PC-9 (cell line): Measurements from ENCODE around the gene GNA12. TPM values are rescaled to one million over a fixed set of nuclear protein-coding genes. Genes with fewer than 3 reads are reported as not detected.
"Not testable (repeated sequence)": the region's sequence is repeated elsewhere in the genome, so short reads cannot be mapped to it uniquely, and the experiment has no call there.

ENCODE experiments used
- BruUV-seq: library from RNA; stranded (reverse); fragments of 400-500 nt; replicated peaks from 2 replicates; lab custom pipeline; 2021; lab: Mats Ljungman, UMichigan
- CTCF ChIA-PET: fragments of 300-600 bp; sonication (Branson Sonifier 250); formaldehyde crosslinking; loops from one replicate; lab custom pipeline; 2022; ENCODE audit warnings: antibody characterized with exemption; lab: Charles Lee
- POLR2A ChIA-PET: fragments of 300-600 bp; sonication (Branson Sonifier 250); formaldehyde crosslinking; loops from one replicate; lab custom pipeline; 2022; ENCODE audit warnings: antibody characterized with exemption; ENCODE audit not compliant: unreplicated experiment; lab: Charles Lee
- DNase-seq, 2 experiments: peaks; one replicate each; pipeline versions ENCODE4 v3.0.0 to v3.0.0-alpha.2; 2015 to 2022; ENCODE audit warnings: mixed read lengths in 1 of 2
- H2AFZ ChIP-seq: fragments of 200-600 bp; sonication (generic); 2 replicates; pipeline ENCODE4 v1.8.1; 2017; ENCODE audit warnings: antibody characterized with exemption
- H3F3A ChIP-seq: fragments of 200-600 bp; sonication (generic); 2 replicates; pipeline ENCODE4 v1.8.1; 2017; ENCODE audit warnings: antibody characterized with exemption, mild to moderate bottlenecking, low read depth; ENCODE audit not compliant: insufficient read depth
- H3K27ac ChIP-seq: fragments of 200-600 bp; sonication (generic); 2 replicates; pipeline ENCODE4 v1.6.1; 2016; ENCODE audit warnings: mixed run types
- H3K27me3 ChIP-seq: fragments of 200-600 bp; sonication (generic); 2 replicates; pipeline ENCODE4 v1.6.1; 2016; ENCODE audit warnings: low read depth, mixed run types; ENCODE audit not compliant: insufficient read depth
- H3K36me3 ChIP-seq: fragments of 200-600 bp; sonication (generic); 2 replicates; pipeline ENCODE4 v1.6.1; 2016; ENCODE audit warnings: low read depth, mixed run types
- H3K4me1 ChIP-seq: fragments of 200-600 bp; sonication (generic); replicated peaks from 2 replicates; pipeline ENCODE4 v1.6.1; 2016; ENCODE audit warnings: mixed run types; ENCODE audit not compliant: insufficient read depth
- H3K4me2 ChIP-seq: fragments of 200-600 bp; sonication (generic); 2 replicates; pipeline ENCODE4 v1.6.1; 2017; ENCODE audit warnings: mixed run types
- H3K4me3 ChIP-seq: fragments of 200-600 bp; sonication (generic); 2 replicates; pipeline ENCODE4 v1.6.1; 2016; ENCODE audit warnings: mixed run types
- H3K79me2 ChIP-seq: fragments of 200-600 bp; sonication (generic); 2 replicates; pipeline ENCODE4 v1.6.1; 2017; ENCODE audit warnings: low read depth, mixed run types
- H3K9me2 ChIP-seq: fragments of 200-600 bp; sonication (generic); 2 replicates; pipeline ENCODE4 v1.8.1; 2017; ENCODE audit warnings: mild to moderate bottlenecking; ENCODE audit not compliant: insufficient read depth
- H3K9me3 ChIP-seq: fragments of 200-600 bp; sonication (generic); 2 replicates; pipeline ENCODE4 v1.8.1; 2016; ENCODE audit warnings: low read depth; ENCODE audit not compliant: insufficient read depth
- H4K20me1 ChIP-seq: fragments of 200-600 bp; sonication (generic); 2 replicates; pipeline ENCODE4 v1.8.1; 2017; ENCODE audit not compliant: insufficient read depth
- CTCF ChIP-seq: fragments of 200-600 bp; sonication (generic); conservative IDR thresholded peaks from 2 replicates; pipeline ENCODE4 v1.6.1; 2017; ENCODE audit warnings: mixed run types, antibody characterized with exemption, mild to moderate bottlenecking, moderate library complexity
- EZH2 ChIP-seq: fragments of 200-600 bp; sonication (generic); IDR thresholded peaks from 2 replicates; pipeline ENCODE4 v1.8.0; 2017; ENCODE audit warnings: antibody characterized with exemption, low read depth
- intact Hi-C: fragments of 100-400 bp; cut with micrococcal nuclease; formaldehyde crosslinking; loops from one replicate; pipeline ENCODE4 v1.10.0; 2022; ENCODE audit not compliant: unreplicated experiment
- total RNA-seq: library from RNA; stranded (reverse); gene quantifications from 2 replicates; pipeline ENCODE4 v1.2.3, GENCODE V29; 2021

Gene GNA12
- total RNA-seq, 1 experiment from 2014 or later, result 51.7 TPM

GRCh38 chr7:2726316-2727018 is 117.6 kb downstream of the GNA12 start:
- Histone ChIP-seq H2AFZ (no peak overlapping the region), H3K27me3 (no peaks in the 10 kb centered on the region), H3K27ac (no peak overlapping the region), H3K36me3 (peaks cover 14% of the 10 kb centered on the region), H4K20me1 (no peaks in the 10 kb centered on the region; the same call in 1 of the 2 replicates), H3K4me1 (no peaks in the 10 kb centered on the region), H3K4me2 (no peak overlapping the region), H3K4me3 (no peak overlapping the region), H3K9me2 (no peaks in the 10 kb centered on the region), H3K79me2 (peaks cover 19% of the 10 kb centered on the region), H3K9me3 (no peaks in the 10 kb centered on the region), H3F3A (peaks cover 7% of the 10 kb centered on the region; the same call in 1 of the 2 replicates)
- intact Hi-C loops, result no loop called here
- ChIA-PET CTCF (no interaction called here), POLR2A (interaction anchor here (0.6 kb wide), 1 partner anchor 95 kb away, joined by 3 read pairs; no protein-coding TSS in a partner anchor)
- no peak for TF ChIP-seq EZH2
- TF ChIP-seq CTCF, result no peak
- BruUV-seq, result no TSS peak
- DNase-seq, result no peak

GRCh38 chr7:2725178-2726105 is 118.7 kb downstream of the GNA12 start:
- DNase-seq, result no peak
- Histone ChIP-seq H2AFZ (no peak overlapping the region), H3K4me2 (no peak overlapping the region), H3K36me3 (peaks cover 21% of the 10 kb centered on the region), H3K9me3 (no peaks in the 10 kb centered on the region), H3K79me2 (peaks cover 9% of the 10 kb centered on the region), H3F3A (peaks cover 7% of the 10 kb centered on the region; the same call in 1 of the 2 replicates), H3K9me2 (no peaks in the 10 kb centered on the region), H3K27ac (no peak overlapping the region), H3K4me3 (no peak overlapping the region), H3K4me1 (no peaks in the 10 kb centered on the region), H4K20me1 (no peaks in the 10 kb centered on the region; the same call in 1 of the 2 replicates), H3K27me3 (no peaks in the 10 kb centered on the region)
- TF ChIP-seq EZH2 (no peak), CTCF (no peak)
- CTCF ChIA-PET, result interaction anchor here (0.8 kb wide), 1 partner anchor 32 kb away, joined by 4 read pairs; no protein-coding TSS in a partner anchor
- POLR2A ChIA-PET, result interaction anchor here (0.6 kb wide), 2 partner anchors 96 to 325 kb away, joined by 3 to 12 read pairs; no protein-coding TSS in a partner anchor
- BruUV-seq, result no TSS peak
- intact Hi-C loops, result no loop called here

GRCh38 chr7:2724453-2725177 is 119.5 kb downstream of the GNA12 start:
- intact Hi-C loops, result no loop called here
- Histone ChIP-seq H3K4me3 (no peak overlapping the region), H3F3A (peaks cover 7% of the 10 kb centered on the region; the same call in 1 of the 2 replicates), H3K4me1 (no peaks in the 10 kb centered on the region), H3K9me2 (no peaks in the 10 kb centered on the region), H3K36me3 (peaks cover 15% of the 10 kb centered on the region), H2AFZ (no peak overlapping the region), H4K20me1 (no peaks in the 10 kb centered on the region; the same call in 1 of the 2 replicates), H3K9me3 (no peaks in the 10 kb centered on the region), H3K27me3 (no peaks in the 10 kb centered on the region), H3K27ac (no peak overlapping the region), H3K79me2 (peaks cover 8% of the 10 kb centered on the region; the same call in 1 of the 2 replicates), H3K4me2 (no peak overlapping the region)
- ChIA-PET POLR2A (interaction anchor here (0.6 kb wide), 1 partner anchor 325 kb away, joined by 12 read pairs; no protein-coding TSS in a partner anchor), CTCF (interaction anchor here (0.8 kb wide), 1 partner anchor 33 kb away, joined by 4 read pairs; no protein-coding TSS in a partner anchor)
- DNase-seq, result no peak
- no TSS peak for BruUV-seq
- TF ChIP-seq CTCF, result no peak
- no peak for TF ChIP-seq EZH2

GRCh38 chr7:2724036-2724435 is 120.1 kb downstream of the GNA12 start:
- H3K4me2 ChIP-seq, H3K4me3 ChIP-seq, H3K27ac ChIP-seq, CTCF ChIA-PET, BruUV-seq, POLR2A ChIA-PET, H3K4me1 ChIP-seq, H3K9me2 ChIP-seq, H2AFZ ChIP-seq, H3F3A ChIP-seq, DNase-seq, H4K20me1 ChIP-seq, intact Hi-C loops, H3K79me2 ChIP-seq, H3K9me3 ChIP-seq, H3K27me3 ChIP-seq: not testable (repeated sequence)
- peaks cover 14% of the 10 kb centered on the region for H3K36me3 ChIP-seq
